Brain microvascular endothelial cell (primary cell): ENCODE measurements around the gene RAMP2.

Experiments
- DNase-seq: peaks from one replicate; pipeline ENCODE4 v3.0.0-alpha.2; 2020
- H3K27ac ChIP-seq: fragments of 250-450 bp; sonication (Bioruptor Pico); 2 replicates; pipeline ENCODE4 v1.5.1; 2020; ENCODE audit warnings: mild to moderate bottlenecking, moderate library complexity
- H3K27me3 ChIP-seq: fragments of 250-450 bp; sonication (Bioruptor Pico); replicated peaks from 2 replicates; pipeline ENCODE4 v1.5.1; 2020; ENCODE audit warnings: mild to moderate bottlenecking
- H3K36me3 ChIP-seq: fragments of 250-450 bp; sonication (Bioruptor Pico); replicated peaks from 2 replicates; pipeline ENCODE4 v1.5.1; 2020; ENCODE audit warnings: mild to moderate bottlenecking
- H3K4me3 ChIP-seq: 2 replicates; pipeline ENCODE4 v1.5.1; 2011; ENCODE audit warnings: low read depth, mild to moderate bottlenecking, control low read depth, low read length, moderate library complexity
- CTCF ChIP-seq: IDR thresholded peaks from 2 replicates; pipeline ENCODE4 v1.5.1; 2011; ENCODE audit warnings: low read depth, mild to moderate bottlenecking, moderate library complexity, low read length, control low read depth, inconsistent platforms; ENCODE audit errors: missing control alignments
- in situ Hi-C: cut with HindIII; loops from 2 replicates; pipeline ENCODE4 v1.10.0; 2017; ENCODE audit warnings: low sequenced_read_pairs, low pct_ligation_motif_present

Gene RAMP2

DNA sequence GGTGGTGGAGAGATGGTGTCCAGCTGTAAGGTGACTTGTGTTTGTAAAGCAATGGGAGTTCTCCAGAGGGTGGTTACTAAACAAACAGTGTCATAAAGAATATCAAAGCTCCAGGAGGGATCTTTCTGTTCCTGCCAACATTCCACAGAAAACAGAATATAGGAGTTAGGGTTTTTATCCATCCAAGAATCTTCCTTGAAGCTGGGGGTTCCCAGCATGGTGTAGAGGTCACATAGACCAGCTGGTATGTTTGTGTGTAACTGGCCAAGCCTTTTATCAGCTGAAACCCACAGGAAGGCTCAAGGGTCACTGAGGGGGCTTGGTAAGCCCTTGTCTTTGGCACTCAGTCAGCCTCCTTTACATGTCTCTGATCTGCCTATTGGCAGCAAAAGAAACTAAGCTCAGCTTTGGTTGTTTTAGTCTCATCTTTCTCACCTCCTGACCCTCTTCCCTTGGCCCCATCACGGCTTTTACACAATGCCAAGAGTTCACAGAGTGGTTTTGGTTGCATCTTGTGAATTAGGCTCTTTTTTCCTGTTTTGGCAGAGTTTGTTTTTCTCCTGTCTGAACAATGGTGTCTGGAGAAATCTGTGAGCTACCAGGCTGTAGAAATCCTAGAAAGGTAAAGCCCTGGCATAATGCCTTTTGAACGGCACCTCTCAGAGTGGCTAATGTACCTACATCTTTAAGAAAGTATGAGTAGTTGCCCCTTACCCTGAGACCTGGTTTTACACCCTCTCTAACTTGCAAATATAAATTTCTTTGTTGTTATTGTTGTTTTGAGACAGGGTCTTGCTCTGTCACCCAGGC lies 42.3 kb downstream of the RAMP2 start:
- Histone ChIP-seq H3K36me3 (no peaks in the 10 kb centered on the region), H3K27ac (no peak overlapping the region), H3K4me3 (no peak overlapping the region), H3K27me3 (no peaks in the 10 kb centered on the region)
- no peak for DNase-seq
- in situ Hi-C loops: no loop called here
- TF ChIP-seq CTCF: no peak

GRCh38 chr17:42804918-42805367 lies 43.9 kb downstream of the RAMP2 start:
- in situ Hi-C loops: no loop called here
- Histone ChIP-seq H3K36me3 (no peaks in the 10 kb centered on the region), H3K4me3 (no peak overlapping the region), H3K27me3 (no peaks in the 10 kb centered on the region), H3K27ac (no peak overlapping the region)
- no peak for DNase-seq
- TF ChIP-seq CTCF: no peak

DNA sequence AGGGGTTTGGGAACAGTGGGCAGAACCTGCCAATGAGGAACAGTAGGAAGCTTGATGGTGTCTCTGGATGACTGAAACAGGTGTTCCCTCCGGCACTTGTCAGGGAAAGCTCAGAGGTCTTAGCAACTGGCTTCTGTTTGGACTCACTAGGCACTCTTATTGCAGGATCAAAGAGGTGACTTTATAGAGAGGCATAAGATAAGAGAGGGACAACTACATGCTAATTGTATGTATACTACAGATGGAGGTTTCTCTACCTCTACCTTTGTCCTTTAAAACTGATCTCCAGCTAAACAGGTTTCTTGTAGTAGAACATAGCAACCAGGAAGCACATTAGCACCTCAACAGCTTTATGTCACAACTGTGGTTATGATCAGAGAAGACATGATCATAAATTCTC lies 45.2 kb downstream of the RAMP2 start:
- DNase-seq: no peak
- no peak for TF ChIP-seq CTCF
- in situ Hi-C loops: no loop called here
- peaks cover 3% of the 10 kb centered on the region for H3K36me3 ChIP-seq
- no peak overlapping the region for H3K27ac ChIP-seq
- no peak overlapping the region for H3K4me3 ChIP-seq
- no peaks in the 10 kb centered on the region for H3K27me3 ChIP-seq

DNA sequence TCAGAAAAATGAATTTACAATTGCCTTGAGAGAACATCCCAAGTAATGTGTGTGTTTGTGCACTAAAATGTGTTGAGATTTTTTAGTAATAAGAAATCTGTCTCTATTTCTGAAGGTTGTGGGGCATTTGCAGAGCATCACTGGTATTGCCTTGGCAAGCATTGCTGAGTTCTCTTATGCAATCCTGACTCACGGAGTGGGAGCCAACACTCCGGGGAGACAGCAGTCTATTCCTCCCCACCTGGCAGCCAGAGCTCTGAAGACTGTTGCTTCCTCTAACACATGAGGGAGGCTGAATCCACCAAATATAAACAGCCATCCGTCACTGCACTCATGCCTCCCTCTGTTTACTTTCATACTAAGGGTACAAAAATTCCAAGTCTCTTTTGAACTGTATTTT lies 48.2 kb downstream of the RAMP2 start:
- H3K27ac ChIP-seq: no peak overlapping the region
- no peak overlapping the region for H3K4me3 ChIP-seq
- peaks cover 23% of the 10 kb centered on the region for H3K36me3 ChIP-seq
- in situ Hi-C loops: no loop called here
- no peaks in the 10 kb centered on the region for H3K27me3 ChIP-seq
- no peak for TF ChIP-seq CTCF
- DNase-seq: no peak
